ENCODE results near the gene CTDSPL. TPM values are rescaled to one million over a fixed set of nuclear protein-coding genes. Genes with fewer than 3 reads are reported as not detected.

CTDSPL gene
- total RNA-seq, 1 donor from 2014 or later = 43.0 TPM

GRCh38 chr3:37913522-37913921, 51.8 kb downstream of the CTDSPL start:
- H3K79me2 ChIP-seq (ENCODE audit: low read depth) = no peaks in the 10 kb centered on the region
- Mint-ChIP-seq H3K27me3 (ENCODE audit: insufficient read depth, low read depth) (peaks cover 2% of the 10 kb centered on the region), H3K27ac (no peak overlapping the region), H3K4me3 (no peak overlapping the region), H3K4me1 (peaks cover 14% of the 10 kb centered on the region), H3K36me3 (peaks cover 26% of the 10 kb centered on the region), H3K9me3 (peaks cover 22% of the 10 kb centered on the region)
- no peaks in the 10 kb centered on the region for H3K36me3 ChIP-seq
- TF ChIP-seq CTCF (IDR thresholded peaks at IDR 0.05) = no peak
- TF ChIP-seq EZH2 (IDR thresholded peaks at IDR 0.05) = no peak
- no peak for TF ChIP-seq EZH2phosphoT487 (IDR thresholded peaks at IDR 0.05)
- peaks cover 3% of the 10 kb centered on the region for H3K4me1 ChIP-seq
- H2AFZ ChIP-seq (replicated peaks) = no peak overlapping the region
- no peak overlapping the region for H3K4me2 ChIP-seq
- DNase-seq (ENCODE audit: low spot score) = no peak
- no peaks in the 10 kb centered on the region for H3K9me3 ChIP-seq (ENCODE audit: low read depth)
- no peak overlapping the region for H3K27ac ChIP-seq
- no peaks in the 10 kb centered on the region for H3F3A ChIP-seq (ENCODE audit: low read depth)
- no peaks in the 10 kb centered on the region for H3K27me3 ChIP-seq
- peaks cover 2% of the 10 kb centered on the region for H4K20me1 ChIP-seq (ENCODE audit: low read depth)
- H3K9ac ChIP-seq = no peak overlapping the region
- no peak overlapping the region for H3K4me3 ChIP-seq

GRCh38 chr3:37916685-37917084, 55.0 kb downstream of the CTDSPL start:
- H3K36me3 Mint-ChIP-seq = peaks cover 24% of the 10 kb centered on the region

DNA sequence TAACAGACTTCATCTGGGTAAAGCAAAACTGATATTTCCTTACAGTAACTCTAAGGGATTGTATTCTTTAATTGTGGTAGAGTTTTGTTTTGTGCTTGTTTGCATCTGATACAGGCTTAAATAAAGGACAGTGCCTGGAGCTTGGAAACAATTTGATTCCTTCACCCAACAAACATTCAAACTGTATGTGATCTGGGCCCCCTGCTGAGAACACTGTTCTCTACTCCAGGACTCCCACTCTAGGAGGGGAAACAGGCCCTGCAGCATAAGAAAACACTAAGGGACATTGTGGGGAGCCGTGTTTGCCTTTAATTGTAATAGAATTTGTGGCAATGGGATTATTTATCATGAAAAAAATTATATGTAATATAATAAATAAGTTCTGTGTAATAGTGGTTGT, 56.9 kb downstream of the CTDSPL start:
- H3K4me3 Mint-ChIP-seq = no peak overlapping the region
- no peak overlapping the region for H3K27ac ChIP-seq
- DNase-seq (ENCODE audit: low spot score) = peak; percentile 48

More at GRCh38 chr3:37916685-37917084, 55.0 kb downstream of the CTDSPL start:
- H3K9me3 Mint-ChIP-seq = peaks cover 20% of the 10 kb centered on the region
- H3K79me2 ChIP-seq (ENCODE audit: low read depth) = no peaks in the 10 kb centered on the region
- no peak overlapping the region for H3K27ac Mint-ChIP-seq
- no peak overlapping the region for H3K27ac ChIP-seq
- H3K9me3 ChIP-seq (ENCODE audit: low read depth) = no peaks in the 10 kb centered on the region
- H3K4me1 ChIP-seq = peaks cover 13% of the 10 kb centered on the region
- no peaks in the 10 kb centered on the region for H3K36me3 ChIP-seq
- peaks cover 18% of the 10 kb centered on the region for H3K4me1 Mint-ChIP-seq
- H2AFZ ChIP-seq (replicated peaks) = no peak overlapping the region
- H4K20me1 ChIP-seq (ENCODE audit: low read depth) = peaks cover 4% of the 10 kb centered on the region
- H3K4me3 ChIP-seq = no peak overlapping the region
- no peaks in the 10 kb centered on the region for H3F3A ChIP-seq (ENCODE audit: low read depth)
- H3K9ac ChIP-seq = no peak overlapping the region
- peaks cover 2% of the 10 kb centered on the region for H3K27me3 Mint-ChIP-seq (ENCODE audit: insufficient read depth, low read depth)
- H3K4me2 ChIP-seq = no peak overlapping the region
- H3K27me3 ChIP-seq = no peaks in the 10 kb centered on the region
- H3K4me3 Mint-ChIP-seq = no peak overlapping the region
- no peak for TF ChIP-seq EZH2phosphoT487 (IDR thresholded peaks at IDR 0.05)
- no peak for TF ChIP-seq EZH2 (IDR thresholded peaks at IDR 0.05)
- no peak for TF ChIP-seq CTCF (IDR thresholded peaks at IDR 0.05)
- DNase-seq (ENCODE audit: low spot score) = no peak

More for the DNA sequence above, 56.9 kb downstream of the CTDSPL start:
- Histone ChIP-seq H4K20me1 (ENCODE audit: low read depth) (peaks cover 4% of the 10 kb centered on the region), H2AFZ (replicated peaks) (no peak overlapping the region), H3K79me2 (ENCODE audit: low read depth) (no peaks in the 10 kb centered on the region), H3K4me1 (peaks cover 13% of the 10 kb centered on the region), H3K9me3 (ENCODE audit: low read depth) (no peaks in the 10 kb centered on the region), H3K4me2 (no peak overlapping the region), H3F3A (ENCODE audit: low read depth) (no peaks in the 10 kb centered on the region), H3K36me3 (no peaks in the 10 kb centered on the region), H3K9ac (no peak overlapping the region), H3K4me3 (no peak overlapping the region), H3K27me3 (no peaks in the 10 kb centered on the region)
- peaks cover 25% of the 10 kb centered on the region for H3K4me1 Mint-ChIP-seq
- H3K27ac Mint-ChIP-seq = no peak overlapping the region
- H3K36me3 Mint-ChIP-seq = peaks cover 14% of the 10 kb centered on the region
- TF ChIP-seq CTCF (IDR thresholded peaks at IDR 0.05) (no peak), EZH2 (IDR thresholded peaks at IDR 0.05) (no peak), EZH2phosphoT487 (IDR thresholded peaks at IDR 0.05) (no peak)
- H3K9me3 Mint-ChIP-seq = peaks cover 14% of the 10 kb centered on the region
- H3K27me3 Mint-ChIP-seq (ENCODE audit: insufficient read depth, low read depth) = peaks cover 2% of the 10 kb centered on the region

Data from neural progenitor cell (in vitro differentiated cells).